ENCODE data around the gene GOPC. TPM values are rescaled to one million over a fixed set of nuclear protein-coding genes. Genes with fewer than 3 reads are reported as not detected.

Gene GOPC
- total and polyA plus RNA-seq, 2 of the 8 experiments (the other 6 are each of a cell fraction or from before 2014, with no cell fraction given), result 5.3 to 19.4 TPM

DNA sequence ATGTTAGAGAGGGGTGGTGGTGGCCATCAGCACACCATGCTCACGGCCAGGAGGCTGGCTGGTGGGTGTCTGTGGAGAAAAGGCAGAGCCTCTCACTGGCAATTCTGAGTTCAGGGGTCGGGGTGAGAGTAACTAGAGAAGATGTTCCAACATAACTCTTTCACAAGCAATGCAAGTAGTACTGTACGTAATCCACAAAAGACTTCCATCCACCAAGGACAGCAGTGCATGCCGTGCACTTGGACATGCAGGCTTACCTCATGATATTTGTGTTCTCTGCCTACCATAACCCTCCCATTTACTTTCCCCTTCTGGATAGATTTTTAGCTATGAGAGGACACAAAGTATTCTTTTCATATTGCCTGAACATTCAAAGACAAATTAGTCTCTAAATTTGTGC, 68.5 kb downstream of the GOPC start:
- no peak overlapping the region for H4K91ac ChIP-seq (replicated peaks; ENCODE audit: insufficient read length, low read length)
- H3K18ac ChIP-seq (ENCODE audit: extremely low read depth, low read length), result no peak overlapping the region
- no peaks in the 10 kb centered on the region for H3K23me2 ChIP-seq (ENCODE audit: low read depth, low read length)
- DNase-seq (ENCODE audit: low read depth in 1 of 2, low spot score in 2 of 2) (no peak), FAIRE-seq (no peak)
- WGBS, 2 experiments (ENCODE audit: extremely low coverage in 1 of 2, insufficient coverage in 1 of 2, insufficient read length in 1 of 2, insufficient replicate concordance in 2 of 2, low coverage in 1 of 2, low lambda C conversion rate in 2 of 2, missing lambda C conversion rate in 1 of 2), result 88% methylated on average over 4 of the region's 4 CpGs; no CpG with 5 or more reads in 1 of the 2 experiments
- H3K27ac ChIP-seq (ENCODE audit: low read depth, low read length), result no peak overlapping the region
- no peak overlapping the region for H3K23ac ChIP-seq (ENCODE audit: insufficient read length)
- ChIA-PET CTCF (ENCODE audit: partially characterized antibody) (no interaction called here), POLR2A (ENCODE audit: partially characterized antibody) (interaction anchor here (0.6 kb wide), 1 partner anchor 21 kb away, joined by 3 read pairs; no protein-coding TSS in a partner anchor)
- H3K4me3 ChIP-seq (ENCODE audit: extremely low read depth in 1 of 4, insufficient read depth in 2 of 4, low read depth in 3 of 4, low read length in 4 of 4), result no peak overlapping the region
- no peak overlapping the region for H3K4me2 ChIP-seq (ENCODE audit: insufficient read depth in 1 of 2, low read depth in 2 of 2, low read length in 2 of 2)
- no peak for TF ChIP-seq POLR2A (IDR thresholded peaks at IDR 0.05; ENCODE audit: control extremely low read depth in 1 of 2, low read depth in 2 of 2, low read length in 2 of 2)
- TF ChIP-seq, protein P1, sequence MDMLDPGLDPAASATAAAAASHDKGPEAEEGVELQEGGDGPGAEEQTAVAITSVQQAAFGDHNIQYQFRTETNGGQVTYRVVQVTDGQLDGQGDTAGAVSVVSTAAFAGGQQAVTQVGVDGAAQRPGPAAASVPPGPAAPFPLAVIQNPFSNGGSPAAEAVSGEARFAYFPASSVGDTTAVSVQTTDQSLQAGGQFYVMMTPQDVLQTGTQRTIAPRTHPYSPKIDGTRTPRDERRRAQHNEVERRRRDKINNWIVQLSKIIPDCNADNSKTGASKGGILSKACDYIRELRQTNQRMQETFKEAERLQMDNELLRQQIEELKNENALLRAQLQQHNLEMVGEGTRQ (IDR thresholded peaks at IDR 0.05; ENCODE audit: low read length), result no peak
- no peak overlapping the region for H3K56ac ChIP-seq (replicated peaks; ENCODE audit: insufficient read length, low read depth, low read length)
- H4K20me1 ChIP-seq (replicated peaks in 1 of 2; ENCODE audit: control insufficient read depth in 1 of 2, insufficient read depth in 2 of 2, low read length in 2 of 2), result no peaks in the 10 kb centered on the region
- no peak overlapping the region for H2BK12ac ChIP-seq (ENCODE audit: low read depth, low read length)
- no peak overlapping the region for H2BK120ac ChIP-seq (replicated peaks; ENCODE audit: low read depth, low read length)
- H3K79me2 ChIP-seq (ENCODE audit: control insufficient read depth in 1 of 2, insufficient read depth in 2 of 2, low read length in 2 of 2), result no peaks in the 10 kb centered on the region
- H2AFZ ChIP-seq (ENCODE audit: low read length), result no peak overlapping the region
- no peak overlapping the region for H4K5ac ChIP-seq (ENCODE audit: insufficient read length, low read depth, low read length)
- no peak overlapping the region for H2BK20ac ChIP-seq (ENCODE audit: low read length)
- H3K14ac ChIP-seq (ENCODE audit: insufficient read length), result no peak overlapping the region
- H3K27me3 ChIP-seq (replicated peaks in 1 of 4; ENCODE audit: control insufficient read depth in 3 of 4, extremely low read depth in 1 of 4, insufficient read depth in 3 of 4, low read length in 3 of 4), result no peaks in the 10 kb centered on the region
- H3K4ac ChIP-seq (replicated peaks; ENCODE audit: insufficient read length, low read depth, low read length), result no peak overlapping the region
- H2AK5ac ChIP-seq (ENCODE audit: low read depth, low read length), result no peak overlapping the region
- H3K9ac ChIP-seq (replicated peaks in 1 of 4; ENCODE audit: extremely low read depth in 1 of 4, low read depth in 3 of 4, low read length in 3 of 4), result no peak overlapping the region
- no peak overlapping the region for H2BK15ac ChIP-seq (ENCODE audit: low read length)
- H4K8ac ChIP-seq (ENCODE audit: extremely low read depth, insufficient read depth, low read length), result no peak overlapping the region
- no peaks in the 10 kb centered on the region for H3K9me3 ChIP-seq (ENCODE audit: insufficient read depth in 2 of 2, low read depth in 1 of 2, low read length in 1 of 2)
- no peak overlapping the region for H2BK5ac ChIP-seq (ENCODE audit: low read depth, low read length)
- no peaks in the 10 kb centered on the region for H3K4me1 ChIP-seq (replicated peaks in 1 of 4; ENCODE audit: control insufficient read depth in 3 of 4, insufficient read depth in 4 of 4, low read length in 3 of 4)
- no peaks in the 10 kb centered on the region for H3K79me1 ChIP-seq (ENCODE audit: low read depth, low read length)
- peaks cover 0 to 3% (median 0%) of the 10 kb centered on the region in 4 experiments; a peak in 1 of 8 replicates for H3K36me3 ChIP-seq (ENCODE audit: control insufficient read depth in 2 of 4, insufficient read depth in 4 of 4, low read length in 3 of 4)
